Measurements from ENCODE around the gene GDF7.

GDF7 gene

DNA sequence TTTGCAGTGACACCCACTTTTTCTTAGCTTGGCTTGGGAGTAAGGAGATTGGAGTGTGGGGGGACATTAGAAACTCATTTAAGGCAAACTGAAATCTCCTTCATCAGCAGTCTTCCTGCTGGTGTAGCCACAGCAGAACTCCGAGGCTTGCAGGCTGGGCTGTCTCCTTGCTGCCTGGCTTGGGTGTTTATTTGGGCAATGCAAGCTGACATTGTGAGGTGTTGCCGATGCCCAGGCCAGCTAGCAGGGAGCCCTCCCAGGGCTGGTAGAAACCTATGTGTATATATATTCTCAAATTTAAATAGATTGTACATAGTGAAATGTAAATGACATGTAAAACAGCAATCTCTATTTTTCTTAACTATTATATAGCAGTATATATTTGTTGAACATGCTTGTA, 11.8 kb downstream of the GDF7 start:
- no peak overlapping the region for H3K4me3 ChIP-seq (ENCODE audit: low read depth, low read length)
- TF ChIP-seq, protein P1, sequence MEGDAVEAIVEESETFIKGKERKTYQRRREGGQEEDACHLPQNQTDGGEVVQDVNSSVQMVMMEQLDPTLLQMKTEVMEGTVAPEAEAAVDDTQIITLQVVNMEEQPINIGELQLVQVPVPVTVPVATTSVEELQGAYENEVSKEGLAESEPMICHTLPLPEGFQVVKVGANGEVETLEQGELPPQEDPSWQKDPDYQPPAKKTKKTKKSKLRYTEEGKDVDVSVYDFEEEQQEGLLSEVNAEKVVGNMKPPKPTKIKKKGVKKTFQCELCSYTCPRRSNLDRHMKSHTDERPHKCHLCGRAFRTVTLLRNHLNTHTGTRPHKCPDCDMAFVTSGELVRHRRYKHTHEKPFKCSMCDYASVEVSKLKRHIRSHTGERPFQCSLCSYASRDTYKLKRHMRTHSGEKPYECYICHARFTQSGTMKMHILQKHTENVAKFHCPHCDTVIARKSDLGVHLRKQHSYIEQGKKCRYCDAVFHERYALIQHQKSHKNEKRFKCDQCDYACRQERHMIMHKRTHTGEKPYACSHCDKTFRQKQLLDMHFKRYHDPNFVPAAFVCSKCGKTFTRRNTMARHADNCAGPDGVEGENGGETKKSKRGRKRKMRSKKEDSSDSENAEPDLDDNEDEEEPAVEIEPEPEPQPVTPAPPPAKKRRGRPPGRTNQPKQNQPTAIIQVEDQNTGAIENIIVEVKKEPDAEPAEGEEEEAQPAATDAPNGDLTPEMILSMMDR (IDR thresholded peaks at IDR 0.05; ENCODE audit: control insufficient read depth, extremely low read depth, insufficient read depth), result no peak
- DNase-seq (ENCODE audit: low read depth), result no peak

- H3K4me3 ChIP-seq (ENCODE audit: low read depth, low read length), result no peak overlapping the region
- no peak for DNase-seq (ENCODE audit: low read depth)
- TF ChIP-seq, protein P1 (IDR thresholded peaks at IDR 0.05; ENCODE audit: control insufficient read depth, extremely low read depth, insufficient read depth), result no peak
Measured at GRCh38 chr2:20680744-20681375, 13.9 kb downstream of the GDF7 start.

GRCh38 chr2:20682167-20682920, 15.4 kb downstream of the GDF7 start:
- H3K4me3 ChIP-seq (ENCODE audit: low read depth, low read length), result no peak overlapping the region
- DNase-seq (ENCODE audit: low read depth), result no peak
- TF ChIP-seq, protein P1 (IDR thresholded peaks at IDR 0.05; ENCODE audit: control insufficient read depth, extremely low read depth, insufficient read depth), result peak; percentile 53

GRCh38 chr2:20684581-20685063, 17.7 kb downstream of the GDF7 start:
- no peak overlapping the region for H3K4me3 ChIP-seq (ENCODE audit: low read depth, low read length)
- DNase-seq (ENCODE audit: low read depth), result no peak
- TF ChIP-seq, protein P1 (IDR thresholded peaks at IDR 0.05; ENCODE audit: control insufficient read depth, extremely low read depth, insufficient read depth), result no peak

DNA sequence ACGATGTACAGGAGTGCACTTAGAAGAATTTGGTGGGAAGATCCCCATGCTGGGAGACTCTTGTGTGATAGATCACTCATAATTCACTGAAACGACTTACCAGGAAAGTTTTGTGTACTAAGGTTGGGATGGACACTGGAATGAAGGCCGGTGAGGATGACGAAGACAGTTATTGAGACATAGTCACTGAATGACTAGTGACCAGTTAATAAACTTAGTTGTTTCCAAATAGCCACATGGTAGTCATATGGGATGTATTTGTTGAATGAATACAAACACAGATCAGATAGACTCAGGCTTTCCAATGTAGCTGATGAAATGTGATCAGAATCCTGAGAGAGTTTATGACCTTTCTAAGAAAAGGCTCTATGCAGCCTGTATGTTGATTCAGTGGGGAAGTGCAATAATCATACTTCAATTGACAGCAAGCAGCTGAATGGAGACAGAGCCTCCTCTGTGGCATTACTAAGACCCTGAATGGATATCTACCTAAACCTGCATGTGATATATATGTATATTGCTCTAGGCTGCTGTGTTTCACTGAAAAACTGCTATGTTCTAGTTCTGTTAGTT, 20.4 kb downstream of the GDF7 start:
- H3K4me3 ChIP-seq (ENCODE audit: low read depth, low read length), result no peak overlapping the region
- TF ChIP-seq, protein P1 (IDR thresholded peaks at IDR 0.05; ENCODE audit: control insufficient read depth, extremely low read depth, insufficient read depth), result no peak
- DNase-seq (ENCODE audit: low read depth), result no peak

GRCh38 chr2:20689428-20690264, 22.7 kb downstream of the GDF7 start:
- no peak for DNase-seq (ENCODE audit: low read depth)
- TF ChIP-seq, protein P1 (IDR thresholded peaks at IDR 0.05; ENCODE audit: control insufficient read depth, extremely low read depth, insufficient read depth), result no peak
- H3K4me3 ChIP-seq (ENCODE audit: low read depth, low read length), result no peak overlapping the region
